Neuronal stem cell (in vitro differentiated cells): ENCODE data around the gene OTUD5.

Source experiments
- DNase-seq: peaks from one replicate; pipeline ENCODE4 v3.0.0-alpha.2; 2013; ENCODE audit warnings: low spot score
- H2AFZ ChIP-seq: one replicate; pipeline ENCODE4 v1.6.1; 2013; ENCODE audit warnings: mild to moderate bottlenecking, low read length, inconsistent platforms
- H2AK5ac ChIP-seq: 2 replicates; pipeline ENCODE4 v1.6.1; 2013; ENCODE audit warnings: low read depth, mild to moderate bottlenecking, inconsistent platforms, low read length, moderate library complexity, mixed read lengths
- H2BK120ac ChIP-seq: 2 replicates; pipeline ENCODE4 v1.6.1; 2013; ENCODE audit warnings: low read depth, mild to moderate bottlenecking, inconsistent platforms, low read length, moderate library complexity, mixed read lengths
- H2BK12ac ChIP-seq: one replicate; pipeline ENCODE4 v1.6.1; 2013; ENCODE audit warnings: low read length, inconsistent platforms
- H2BK15ac ChIP-seq: 2 replicates; pipeline ENCODE4 v1.6.1; 2013; ENCODE audit warnings: mild to moderate bottlenecking, low read length, inconsistent platforms, mixed read lengths
- H2BK5ac ChIP-seq: one replicate; pipeline ENCODE4 v1.6.1; 2013; ENCODE audit warnings: inconsistent platforms, mild to moderate bottlenecking, low read length, moderate library complexity
- H3K14ac ChIP-seq: one replicate; pipeline ENCODE4 v1.6.1; 2013; ENCODE audit warnings: low read length, inconsistent platforms
- H3K18ac ChIP-seq: 2 replicates; pipeline ENCODE4 v1.6.1; 2013; ENCODE audit warnings: low read length, inconsistent platforms
- H3K23ac ChIP-seq: 2 replicates; pipeline ENCODE4 v1.6.1; 2013; ENCODE audit warnings: low read depth, mild to moderate bottlenecking, mixed read lengths, low read length, inconsistent platforms; ENCODE audit not compliant: poor library complexity
- H3K27ac ChIP-seq: replicated peaks from 3 replicates; pipeline ENCODE4 v1.5.1; 2013; ENCODE audit warnings: low read length, inconsistent platforms
- H3K27me3 ChIP-seq, 3 experiments: 2 replicates each; pipeline ENCODE4 v1.6.1; 2013; ENCODE audit warnings: low read length in 3 of 3, mild to moderate bottlenecking in 2 of 3, inconsistent platforms in 1 of 3, low read depth in 1 of 3, mixed read lengths in 1 of 3, moderate library complexity in 1 of 3; ENCODE audit not compliant: control insufficient read depth in 3 of 3, insufficient read depth in 3 of 3
- H3K36me3 ChIP-seq, 2 donors: replicated peaks in 1 of 2; 2 replicates each; pipeline ENCODE4 v1.6.1; 2013; ENCODE audit warnings: low read length in 2 of 2; ENCODE audit not compliant: control insufficient read depth in 2 of 2, insufficient read depth in 2 of 2
- H3K4ac ChIP-seq: 2 replicates; pipeline ENCODE4 v1.6.1; 2013; ENCODE audit warnings: inconsistent platforms, mild to moderate bottlenecking, low read length, moderate library complexity
- H3K4me1 ChIP-seq, 2 donors: 1 replicate in 1 of 2; 2 replicates in 1 of 2; pipeline ENCODE4 v1.6.1; 2013; ENCODE audit warnings: low read length in 2 of 2, low read depth in 1 of 2; ENCODE audit not compliant: control insufficient read depth in 2 of 2, insufficient read depth in 1 of 2
- H3K4me2 ChIP-seq: one replicate; pipeline ENCODE4 v1.6.1; 2013; ENCODE audit warnings: mild to moderate bottlenecking, low read length, inconsistent platforms; ENCODE audit not compliant: insufficient read depth, poor library complexity, severe bottlenecking
- H3K4me3 ChIP-seq, 2 donors: 2 replicates each; pipeline ENCODE4 v1.5.1; 2013; ENCODE audit warnings: low read length in 2 of 2, mild to moderate bottlenecking in 2 of 2, inconsistent platforms in 1 of 2, moderate library complexity in 1 of 2
- H3K79me1 ChIP-seq: one replicate; pipeline ENCODE4 v1.6.1; 2013; ENCODE audit warnings: low read depth, mild to moderate bottlenecking, inconsistent platforms, low read length, moderate library complexity
- H3K9ac ChIP-seq: one replicate; pipeline ENCODE4 v1.6.1; 2013; ENCODE audit warnings: mild to moderate bottlenecking, low read depth, low read length, inconsistent platforms; ENCODE audit not compliant: poor library complexity
- H3K9me3 ChIP-seq, 2 donors: replicated peaks in 1 of 2; 2 replicates each; pipeline versions ENCODE3 to v1.6.1; 2013; ENCODE audit warnings: low read length in 2 of 2, mild to moderate bottlenecking in 2 of 2, inconsistent platforms in 1 of 2, low read depth in 1 of 2, mixed read lengths in 1 of 2, moderate library complexity in 1 of 2; ENCODE audit not compliant: control insufficient read depth in 2 of 2, insufficient read depth in 1 of 2
- H4K8ac ChIP-seq: one replicate; pipeline ENCODE4 v1.6.1; 2013; ENCODE audit warnings: low read depth, mild to moderate bottlenecking, inconsistent platforms, low read length, moderate library complexity
- H4K91ac ChIP-seq: one replicate; pipeline ENCODE4 v1.6.1; 2013; ENCODE audit warnings: low read length, low read depth, mild to moderate bottlenecking, inconsistent platforms; ENCODE audit not compliant: poor library complexity
- WGBS, 2 donors: extraction: QIAGEN DNeasy Blood & Tissue Kit; methylation state at CpG; one replicate each; pipeline ENCODE4 v1.1.7; 2013; ENCODE audit warnings: missing lambda C conversion rate in 2 of 2, mixed read lengths in 1 of 2; ENCODE audit not compliant: insufficient read length in 2 of 2, insufficient replicate concordance in 1 of 2; ENCODE audit errors: extremely low coverage in 2 of 2; 5-methylcytosine and 5-hydroxymethylcytosine counted together

OTUD5 gene

GRCh38 chrX:48897157-48897624 is 60.2 kb downstream of the OTUD5 start:
- H3K14ac ChIP-seq, result no peak overlapping the region
- H3K23ac ChIP-seq, result no peak overlapping the region
- H3K79me1 ChIP-seq, result peaks cover 1% of the 10 kb centered on the region
- peak overlapping the region; percentile 61 for H3K4me2 ChIP-seq
- no peak overlapping the region for H4K8ac ChIP-seq
- peak overlapping the region; percentile 87 for H3K18ac ChIP-seq
- H2BK120ac ChIP-seq, result no peak overlapping the region
- H3K4me1 ChIP-seq, result peaks cover 2 to 6% of the 10 kb centered on the region in 2 donors
- peak overlapping the region; percentile 86 for H3K9ac ChIP-seq
- peak; percentile 72 for DNase-seq
- peak overlapping the region; percentile 88 for H3K27ac ChIP-seq
- H3K4me3 ChIP-seq, result peak overlapping the region; percentile 57 to 98
- H2AK5ac ChIP-seq, result no peak overlapping the region
- H3K9me3 ChIP-seq, result no peaks in the 10 kb centered on the region
- H2BK5ac ChIP-seq, result peak overlapping the region; percentile 29
- H2BK15ac ChIP-seq, result no peak overlapping the region
- H2BK12ac ChIP-seq, result no peak overlapping the region
- WGBS, 2 donors, result no CpG with 5 or more reads among the region's 38 CpGs
- H4K91ac ChIP-seq, result no peak overlapping the region
- H3K4ac ChIP-seq, result no peak overlapping the region
- peak overlapping the region; percentile 75 for H2AFZ ChIP-seq
- H3K36me3 ChIP-seq, result peaks cover 16 to 50% of the 10 kb centered on the region in 2 donors
- H3K27me3 ChIP-seq, result no peaks in the 10 kb centered on the region

GRCh38 chrX:48896611-48897011 is 60.8 kb downstream of the OTUD5 start:
- H3K79me1 ChIP-seq, result peaks cover 1% of the 10 kb centered on the region
- no peak overlapping the region for H3K14ac ChIP-seq
- no peak overlapping the region for H4K8ac ChIP-seq
- H2BK12ac ChIP-seq, result no peak overlapping the region
- H2AFZ ChIP-seq, result no peak overlapping the region
- H3K9ac ChIP-seq, result no peak overlapping the region
- DNase-seq, result no peak
- no peak overlapping the region for H2AK5ac ChIP-seq
- no peaks in the 10 kb centered on the region for H3K27me3 ChIP-seq
- H2BK5ac ChIP-seq, result no peak overlapping the region
- no peak overlapping the region for H3K4ac ChIP-seq
- H3K23ac ChIP-seq, result no peak overlapping the region
- H3K4me2 ChIP-seq, result peak overlapping the region; percentile 61
- WGBS, 2 donors, result no CpG with 5 or more reads among the region's 9 CpGs
- H3K36me3 ChIP-seq, result peaks cover 14 to 48% of the 10 kb centered on the region in 2 donors
- H3K9me3 ChIP-seq, result no peaks in the 10 kb centered on the region
- H3K27ac ChIP-seq, result no peak overlapping the region
- no peak overlapping the region for H2BK120ac ChIP-seq
- H4K91ac ChIP-seq, result no peak overlapping the region
- no peak overlapping the region for H2BK15ac ChIP-seq
- peak overlapping the region; percentile 57 to 98 for H3K4me3 ChIP-seq
- H3K18ac ChIP-seq, result no peak overlapping the region
- peaks cover 2 to 7% of the 10 kb centered on the region in 2 donors for H3K4me1 ChIP-seq

- H3K79me1 ChIP-seq, result no peaks in the 10 kb centered on the region
- H3K36me3 ChIP-seq, result peaks cover 10 to 39% of the 10 kb centered on the region in 2 donors
- H3K9me3 ChIP-seq, result no peaks in the 10 kb centered on the region
- DNase-seq, result no peak
- peaks cover 2 to 7% of the 10 kb centered on the region in 2 donors for H3K4me1 ChIP-seq
- H3K27ac ChIP-seq, result no peak overlapping the region
- no peak overlapping the region for H2BK12ac ChIP-seq
- H2AFZ ChIP-seq, result no peak overlapping the region
- no peaks in the 10 kb centered on the region for H3K27me3 ChIP-seq
- H3K4me3 ChIP-seq, result no peak overlapping the region
- H2AK5ac ChIP-seq, result no peak overlapping the region
- H3K4me2 ChIP-seq, result no peak overlapping the region
- H3K23ac ChIP-seq, result no peak overlapping the region
- no peak overlapping the region for H4K8ac ChIP-seq
- H4K91ac ChIP-seq, result no peak overlapping the region
- H3K18ac ChIP-seq, result no peak overlapping the region
- no peak overlapping the region for H2BK5ac ChIP-seq
- H3K9ac ChIP-seq, result no peak overlapping the region
- H2BK15ac ChIP-seq, result no peak overlapping the region
- no peak overlapping the region for H3K14ac ChIP-seq
- H2BK120ac ChIP-seq, result no peak overlapping the region
- no peak overlapping the region for H3K4ac ChIP-seq
- WGBS, 2 donors, result no CpG with 5 or more reads among the region's 6 CpGs
These were observed 62.5 kb downstream of the OTUD5 start for GRCh38 chrX:48894891-48895290.

GRCh38 chrX:48893556-48894348 is 63.7 kb downstream of the OTUD5 start:
- Histone ChIP-seq H3K4ac (no peak overlapping the region), H4K8ac (no peak overlapping the region), H2BK15ac (no peak overlapping the region), H3K36me3 (peaks cover 10 to 30% of the 10 kb centered on the region in 2 donors), H3K4me1 (peaks cover 2 to 7% of the 10 kb centered on the region in 2 donors), H2BK12ac (no peak overlapping the region), H2BK120ac (no peak overlapping the region), H3K9ac (no peak overlapping the region), H3K4me2 (no peak overlapping the region), H2AFZ (no peak overlapping the region), H2BK5ac (no peak overlapping the region), H3K79me1 (no peaks in the 10 kb centered on the region), H3K18ac (no peak overlapping the region), H4K91ac (no peak overlapping the region), H3K27ac (no peak overlapping the region), H3K4me3 (no peak overlapping the region), H3K14ac (no peak overlapping the region), H2AK5ac (no peak overlapping the region), H3K23ac (no peak overlapping the region), H3K27me3 (no peaks in the 10 kb centered on the region), H3K9me3 (no peaks in the 10 kb centered on the region)
- DNase-seq, result no peak
- WGBS, 2 donors, result no CpG with 5 or more reads among the region's 16 CpGs
